H9 (cell line): ENCODE data around the gene VASN. TPM values are rescaled to one million over a fixed set of nuclear protein-coding genes. Genes with fewer than 3 reads are reported as not detected.

ENCODE experiments used
- DNase-seq: peaks from one replicate; pipeline ENCODE4 v3.0.0-alpha.2; 2017
- H2AFZ ChIP-seq: one replicate; pipeline ENCODE4 v1.6.1; 2013; ENCODE audit warnings: mild to moderate bottlenecking, low read length, control low read depth, moderate library complexity
- H2AK5ac ChIP-seq: 2 replicates; pipeline ENCODE4 v1.6.1; 2013; ENCODE audit warnings: low read length, control low read depth, mixed read lengths; ENCODE audit not compliant: insufficient read length
- H2BK120ac ChIP-seq: one replicate; pipeline ENCODE4 v1.6.1; 2013; ENCODE audit warnings: low read depth, mild to moderate bottlenecking, low read length, control low read depth, inconsistent platforms; ENCODE audit not compliant: poor library complexity, severe bottlenecking
- H2BK12ac ChIP-seq: 2 replicates; pipeline ENCODE4 v1.6.1; 2013; ENCODE audit warnings: low read length, control low read depth, mixed read lengths, low read depth; ENCODE audit not compliant: insufficient read length
- H2BK15ac ChIP-seq: 2 replicates; pipeline ENCODE4 v1.6.1; 2013; ENCODE audit warnings: low read depth, low read length, control low read depth
- H2BK20ac ChIP-seq: one replicate; pipeline ENCODE4 v1.6.1; 2013; ENCODE audit warnings: low read depth, mild to moderate bottlenecking, low read length, control low read depth, inconsistent platforms; ENCODE audit not compliant: poor library complexity, severe bottlenecking
- H2BK5ac ChIP-seq: 2 replicates; pipeline ENCODE4 v1.6.1; 2013; ENCODE audit warnings: low read length, control low read depth, mixed read lengths; ENCODE audit not compliant: insufficient read length
- H3K14ac ChIP-seq: 2 replicates; pipeline ENCODE4 v1.6.1; 2013; ENCODE audit warnings: low read length, control low read depth; ENCODE audit not compliant: insufficient read depth
- H3K18ac ChIP-seq: 2 replicates; pipeline ENCODE4 v1.6.1; 2013; ENCODE audit warnings: low read depth, mild to moderate bottlenecking, mixed read lengths, low read length, control low read depth; ENCODE audit not compliant: insufficient read length
- H3K23ac ChIP-seq: 2 replicates; pipeline ENCODE4 v1.6.1; 2013; ENCODE audit warnings: low read length, control low read depth, mixed read lengths, low read depth; ENCODE audit not compliant: insufficient read length
- H3K23me2 ChIP-seq: 2 replicates; pipeline ENCODE4 v1.6.1; 2013; ENCODE audit warnings: low read depth, mild to moderate bottlenecking, mixed read lengths, low read length, control low read depth; ENCODE audit not compliant: insufficient read length, poor library complexity, severe bottlenecking
- H3K27ac ChIP-seq: 2 replicates; pipeline ENCODE4 v1.5.1; 2013; ENCODE audit warnings: low read length, control low read depth, mixed read lengths, low read depth; ENCODE audit not compliant: insufficient read length
- H3K27me3 ChIP-seq: 2 replicates; pipeline ENCODE4 v1.6.1; 2013; ENCODE audit warnings: low read length, control low read depth, inconsistent platforms; ENCODE audit not compliant: insufficient read depth
- H3K4ac ChIP-seq: 2 replicates; pipeline ENCODE4 v1.6.1; 2013; ENCODE audit warnings: low read depth, mild to moderate bottlenecking, control low read depth, inconsistent platforms, low read length, moderate library complexity
- H3K4me1 ChIP-seq: 2 replicates; pipeline ENCODE4 v1.6.1; 2013; ENCODE audit warnings: low read length, control low read depth, inconsistent platforms; ENCODE audit not compliant: insufficient read depth
- H3K4me2 ChIP-seq: 2 replicates; pipeline ENCODE4 v1.6.1; 2013; ENCODE audit warnings: low read length, control low read depth, mixed read lengths; ENCODE audit not compliant: insufficient read length, insufficient read depth
- H3K56ac ChIP-seq: 2 replicates; pipeline ENCODE4 v1.6.1; 2013; ENCODE audit warnings: low read depth, mild to moderate bottlenecking, mixed read lengths, low read length, control low read depth; ENCODE audit not compliant: insufficient read length
- H3K79me1 ChIP-seq: 2 replicates; pipeline ENCODE4 v1.6.1; 2013; ENCODE audit warnings: low read depth, mild to moderate bottlenecking, moderate library complexity, low read length, control low read depth, inconsistent platforms; ENCODE audit not compliant: insufficient read depth, poor library complexity, severe bottlenecking
- H3K79me2 ChIP-seq: 2 replicates; pipeline ENCODE4 v1.6.1; 2013; ENCODE audit warnings: low read length, control low read depth, inconsistent platforms; ENCODE audit not compliant: insufficient read depth
- H3K9ac ChIP-seq: 2 replicates; pipeline ENCODE4 v1.6.1; 2013; ENCODE audit warnings: low read length, control low read depth, mixed read lengths; ENCODE audit not compliant: insufficient read length; ENCODE audit errors: extremely low read depth
- H3K9me3 ChIP-seq: one replicate; pipeline ENCODE4 v1.6.1; 2013; ENCODE audit warnings: low read depth, low read length, inconsistent platforms; ENCODE audit not compliant: control insufficient read depth
- H3T11ph ChIP-seq: one replicate; pipeline ENCODE4 v1.6.1; 2013; ENCODE audit warnings: mild to moderate bottlenecking, low read length, control low read depth, inconsistent platforms
- H4K20me1 ChIP-seq: one replicate; pipeline ENCODE4 v1.6.1; 2013; ENCODE audit not compliant: control insufficient read depth, insufficient read length, insufficient read depth
- H4K5ac ChIP-seq: 2 replicates; pipeline ENCODE4 v1.6.1; 2013; ENCODE audit warnings: low read depth, mild to moderate bottlenecking, mixed read lengths, low read length, control low read depth; ENCODE audit not compliant: insufficient read length
- H4K8ac ChIP-seq: replicated peaks from 2 replicates; pipeline ENCODE4 v1.6.1; 2013; ENCODE audit warnings: low read length, control low read depth, mixed read lengths, low read depth; ENCODE audit not compliant: insufficient read length
- H4K91ac ChIP-seq: 2 replicates; pipeline ENCODE4 v1.6.1; 2013; ENCODE audit warnings: low read depth, mild to moderate bottlenecking, moderate library complexity, mixed read lengths, low read length, control low read depth; ENCODE audit not compliant: insufficient read length
- H3K27ac Mint-ChIP-seq, 3 experiments: 2 replicates in 2 of 3; 3 replicates in 1 of 3; pipeline ENCODE4 v1.8.0; 2020 to 2021; ENCODE audit warnings: mixed read lengths in 3 of 3, mild to moderate bottlenecking in 1 of 3, moderate library complexity in 1 of 3
- H3K27me3 Mint-ChIP-seq: 2 replicates; pipeline ENCODE4 v1.8.0; 2021; ENCODE audit warnings: low read depth, mild to moderate bottlenecking, moderate library complexity, mixed read lengths
- H3K36me3 Mint-ChIP-seq, 3 experiments: 2 replicates in 2 of 3; 3 replicates in 1 of 3; pipeline ENCODE4 v1.8.0; 2020 to 2021; ENCODE audit warnings: low read depth in 3 of 3, mixed read lengths in 3 of 3; ENCODE audit not compliant: insufficient read depth in 1 of 3
- H3K4me1 Mint-ChIP-seq, 2 experiments: 2 replicates each; pipeline ENCODE4 v1.8.0; 2020; ENCODE audit warnings: mixed read lengths in 2 of 2
- H3K4me3 Mint-ChIP-seq, 2 experiments: 2 replicates in 1 of 2; 3 replicates in 1 of 2; pipeline ENCODE4 v1.8.0; 2020 to 2021; ENCODE audit warnings: mild to moderate bottlenecking in 2 of 2, mixed read lengths in 2 of 2, moderate library complexity in 1 of 2
- H3K9me3 Mint-ChIP-seq, 2 experiments: 2 replicates in 1 of 2; 3 replicates in 1 of 2; pipeline ENCODE4 v1.8.0; 2020; ENCODE audit warnings: mild to moderate bottlenecking in 2 of 2, mixed read lengths in 2 of 2, moderate library complexity in 1 of 2
- CTCF ChIP-seq: fragments of 200-600 bp; sonication (generic); conservative IDR thresholded peaks from 3 replicates; pipeline ENCODE4 v1.8.0; 2021; ENCODE audit warnings: antibody characterized with exemption, mild to moderate bottlenecking
- WGBS: extraction: QIAGEN DNeasy Blood & Tissue Kit; methylation state at CpG from one replicate; pipeline ENCODE4 v1.1.7; 2013; ENCODE audit warnings: missing lambda C conversion rate, low lambda C conversion rate, mixed read lengths; ENCODE audit not compliant: insufficient read length; ENCODE audit errors: extremely low coverage; 5-methylcytosine and 5-hydroxymethylcytosine counted together
- total RNA-seq: library from RNA; stranded (reverse); gene quantifications from 2 replicates; pipeline ENCODE4 v1.2.1, GENCODE V29; 2021

VASN gene
- total RNA-seq, 1 experiment from 2014 or later, result 11.0 TPM

- H2AK5ac ChIP-seq, result no peak overlapping the region
- H3K4me3 Mint-ChIP-seq, result no peak overlapping the region
- 0 out of 4 replicates have a peak, but pooled peaks cover 0 to 3% of the 10 kb centered on the region in 2 experiments for H3K4me1 Mint-ChIP-seq
- H2AFZ ChIP-seq, result no peak overlapping the region
- no peak overlapping the region for H3T11ph ChIP-seq
- no CpG with 5 or more reads among the region's 19 CpGs for WGBS
- H3K36me3 Mint-ChIP-seq, result peaks cover 2 to 4% (median 2%) of the 10 kb centered on the region in 3 experiments; a peak in 2 of 7 replicates
- H3K9ac ChIP-seq, result no peak overlapping the region
- no peaks in the 10 kb centered on the region; a peak in 1 of 5 replicates for H3K9me3 Mint-ChIP-seq
- no peak overlapping the region for H2BK120ac ChIP-seq
- no peak overlapping the region for H3K56ac ChIP-seq
- H3K27me3 Mint-ChIP-seq, result no peaks in the 10 kb centered on the region
- no peak overlapping the region for H3K14ac ChIP-seq
- H3K4me2 ChIP-seq, result no peak overlapping the region
- H3K27ac Mint-ChIP-seq, result no peak overlapping the region; a peak in 1 of 7 replicates
- no peak overlapping the region for H3K4ac ChIP-seq
- H3K4me1 ChIP-seq, result no peaks in the 10 kb centered on the region
- H4K5ac ChIP-seq, result no peak overlapping the region
- no peak overlapping the region for H3K27ac ChIP-seq
- no peaks in the 10 kb centered on the region for H4K20me1 ChIP-seq
- H2BK5ac ChIP-seq, result no peak overlapping the region
- no peak overlapping the region for H4K8ac ChIP-seq
- H2BK15ac ChIP-seq, result no peak overlapping the region
- DNase-seq, result no peak
- H3K27me3 ChIP-seq, result no peaks in the 10 kb centered on the region
- H2BK20ac ChIP-seq, result no peak overlapping the region
- no peak overlapping the region for H2BK12ac ChIP-seq
- no peak for TF ChIP-seq CTCF
- no peak overlapping the region for H3K18ac ChIP-seq
- no peaks in the 10 kb centered on the region for H3K79me1 ChIP-seq
- H3K9me3 ChIP-seq, result no peaks in the 10 kb centered on the region
- no peak overlapping the region for H4K91ac ChIP-seq
- H3K23me2 ChIP-seq, result peaks cover 4% of the 10 kb centered on the region
- no peaks in the 10 kb centered on the region for H3K79me2 ChIP-seq
- no peak overlapping the region for H3K23ac ChIP-seq
Measured at GRCh38 chr16:4358236-4358635, 13.4 kb upstream of the VASN start.
